HL-60/S4 treated with phorbol 12-myristate 13-acetate at 8.2 ng/mL for 4 days and 3 days (cell line): ENCODE data around the gene DPEP1.

Source experiments
- in situ Hi-C: fragments of 300-500 bp; cut with MboI; formaldehyde crosslinking; loops from 2 replicates; pipeline ENCODE4 v1.15.0; 2022; ENCODE audit warnings: low sequenced_read_pairs

Gene DPEP1

DNA sequence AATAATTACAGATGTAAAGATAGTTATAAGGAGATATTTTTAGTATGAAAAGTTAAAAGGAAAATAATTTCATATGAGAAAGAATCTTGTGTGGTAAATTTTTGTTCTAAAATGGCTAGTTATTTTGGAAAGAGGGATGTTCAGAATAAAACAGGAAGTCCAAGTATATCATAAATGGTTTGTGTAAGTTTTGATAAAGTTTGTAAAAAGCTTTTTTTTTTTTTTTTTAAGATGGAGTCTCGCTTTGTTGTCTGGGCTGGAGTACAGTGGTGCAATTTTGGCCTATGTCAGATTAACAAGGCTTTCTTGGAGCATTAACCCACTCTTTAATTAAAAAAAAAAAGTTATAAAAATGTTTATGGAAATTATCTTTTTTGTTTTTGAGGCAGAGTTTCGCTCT, 64.8 kb downstream of the DPEP1 start:
- in situ Hi-C loops: no loop called here

- in situ Hi-C loops: no loop called here
These were observed 72.5 kb downstream of the DPEP1 start for GRCh38 chr16:89685916-89686315.

- in situ Hi-C loops: no loop called here
These were observed 73.2 kb downstream of the DPEP1 start, which contains the start of gene CDK10 for GRCh38 chr16:89686520-89687091. Gene CDK10 (plus strand): TSS chr16:89686689. CDS start chr16:89686711, 22 bp downstream.

- in situ Hi-C loops: no loop called here
These were observed 73.9 kb downstream of the DPEP1 start for GRCh38 chr16:89687092-89687940.
